B cell (primary cell): ENCODE data around the gene DCTN5. TPM values are rescaled to one million over a fixed set of nuclear protein-coding genes. Genes with fewer than 3 reads are reported as not detected.

Experiments used
- ATAC-seq: fragments of 200-7000 bp; cut with Tn5 transposase; one replicate; pipeline ENCODE4 v1.10.0; 2021; ENCODE audit warnings: low read depth, mild to moderate bottlenecking, moderate number of reproducible peaks, moderate library complexity
- CTCF ChIA-PET: fragments of 350-600 bp; sonication (Branson Sonifier 250); formaldehyde crosslinking; loops from one replicate; lab custom pipeline; 2021; ENCODE audit warnings: antibody characterized with exemption, inconsistent platforms; lab: Charles Lee
- POLR2A ChIA-PET: fragments of 350-600 bp; sonication (Branson Sonifier 250); formaldehyde crosslinking; loops from one replicate; lab custom pipeline; 2021; ENCODE audit warnings: antibody characterized with exemption; lab: Charles Lee
- DNase-seq: peaks from one replicate; pipeline ENCODE4 v3.0.0; 2013
- H2AFZ ChIP-seq: 2 replicates; pipeline ENCODE4 v1.6.1; 2012; ENCODE audit warnings: mild to moderate bottlenecking, low read depth, low read length; ENCODE audit not compliant: insufficient read depth, poor library complexity, severe bottlenecking
- H3K27ac ChIP-seq, 2 donors: 1 replicate in 1 of 2; 2 replicates in 1 of 2; pipeline ENCODE4 v1.5.1; 2012 to 2013; ENCODE audit warnings: low read length in 2 of 2, mild to moderate bottlenecking in 2 of 2, moderate library complexity in 1 of 2
- H3K27me3 ChIP-seq, 4 experiments: fragments of 200-600 bp in 1 of 4; sonication (generic) in 1 of 4; replicated peaks in 1 of 4; 1 replicate in 2 of 4; 2 replicates in 2 of 4; pipeline versions ENCODE4 v1.6.1 to v1.7.0; 2013 to 2016; ENCODE audit warnings: low read length in 3 of 4, mild to moderate bottlenecking in 2 of 4, mixed read lengths in 1 of 4, moderate library complexity in 1 of 4; ENCODE audit not compliant: insufficient read depth in 4 of 4, control insufficient read depth in 3 of 4; ENCODE audit errors: control extremely low read depth in 1 of 4
- H3K36me3 ChIP-seq, 2 experiments: replicated peaks in 1 of 2; 1 replicate in 1 of 2; 2 replicates in 1 of 2; pipeline versions ENCODE4 v1.6.1 to v1.7.1; 2013; ENCODE audit warnings: low read length in 1 of 2; ENCODE audit not compliant: insufficient read depth in 2 of 2, control insufficient read depth in 1 of 2; ENCODE audit errors: control extremely low read depth in 1 of 2, extremely low read depth in 1 of 2
- H3K4me1 ChIP-seq, 2 donors: fragments of 200-600 bp in 1 of 2; sonication (generic) in 1 of 2; 1 replicate in 1 of 2; 2 replicates in 1 of 2; pipeline versions ENCODE4 v1.5.1 to v1.6.1; 2013 to 2017; ENCODE audit warnings: low read length in 2 of 2; ENCODE audit not compliant: control insufficient read depth in 2 of 2, insufficient read depth in 2 of 2
- H3K4me2 ChIP-seq: replicated peaks from 2 replicates; pipeline ENCODE3; 2012; ENCODE audit warnings: mild to moderate bottlenecking, low read depth, low read length; ENCODE audit not compliant: poor library complexity, severe bottlenecking
- H3K4me3 ChIP-seq, 5 experiments: fragments of 200-600 bp in 1 of 5; sonication (generic) in 1 of 5; 1 replicate in 3 of 5; 2 replicates in 2 of 5; pipeline versions ENCODE4 v1.5.1 to v1.7.0; 2011 to 2016; ENCODE audit warnings: low read length in 4 of 5, mild to moderate bottlenecking in 4 of 5, low read depth in 2 of 5, control low read depth in 1 of 5, moderate library complexity in 1 of 5; ENCODE audit not compliant: insufficient read depth in 1 of 5; ENCODE audit errors: control extremely low read depth in 1 of 5, extremely low read depth in 1 of 5
- H3K79me2 ChIP-seq: fragments of 200-600 bp; sonication (generic); one replicate; pipeline ENCODE4 v1.6.0; 2016; ENCODE audit warnings: low read length; ENCODE audit not compliant: control insufficient read depth, insufficient read depth
- H3K9ac ChIP-seq: fragments of 200-600 bp; sonication (generic); 2 replicates; pipeline ENCODE4 v1.6.1; 2017; ENCODE audit warnings: mild to moderate bottlenecking, low read length, moderate library complexity
- H3K9me3 ChIP-seq, 3 donors: one replicate each; pipeline versions ENCODE4 v1.6.1 to v1.7.1; 2013; ENCODE audit warnings: low read length in 2 of 3; ENCODE audit not compliant: control insufficient read depth in 2 of 3, insufficient read depth in 1 of 3; ENCODE audit errors: control extremely low read depth in 1 of 3
- H4K20me1 ChIP-seq: 2 replicates; pipeline ENCODE4 v1.6.0; 2012; ENCODE audit warnings: mild to moderate bottlenecking, low read length; ENCODE audit not compliant: insufficient read depth, control insufficient read depth, poor library complexity, severe bottlenecking
- H3K27ac Mint-ChIP-seq: one replicate; pipeline ENCODE4 v1.8.0; 2021; ENCODE audit warnings: mixed read lengths
- H3K27me3 Mint-ChIP-seq: one replicate; pipeline ENCODE4 v1.8.0; 2021; ENCODE audit warnings: mixed read lengths
- H3K4me1 Mint-ChIP-seq: one replicate; pipeline ENCODE4 v1.8.0; 2021; ENCODE audit warnings: mixed read lengths
- H3K4me3 Mint-ChIP-seq: one replicate; pipeline ENCODE4 v1.8.0; 2021; ENCODE audit warnings: mixed read lengths
- H3K9me3 Mint-ChIP-seq: one replicate; pipeline ENCODE4 v1.8.0; 2022; ENCODE audit warnings: mixed read lengths; ENCODE audit not compliant: insufficient read depth
- EZH2 ChIP-seq: IDR thresholded peaks from 2 replicates; pipeline ENCODE4 v1.6.1; 2012; ENCODE audit warnings: borderline replicate concordance, low read depth, mild to moderate bottlenecking, moderate library complexity, low read length; ENCODE audit not compliant: insufficient read depth, poor library complexity, severe bottlenecking
- WGBS: methylation state at CpG from one replicate; pipeline ENCODE4 v1.1.5; 2013; ENCODE audit warnings: missing lambda C conversion rate; ENCODE audit not compliant: insufficient coverage; 5-methylcytosine and 5-hydroxymethylcytosine counted together
- intact Hi-C: fragments of 100-400 bp; cut with micrococcal nuclease; formaldehyde crosslinking; loops from one replicate; pipeline ENCODE4 v1.10.0; 2022
- polyA plus RNA-seq: library from polyadenylated mRNA; depleted of rRNA; stranded (reverse); fragments of >200 nt; gene quantifications from 2 replicates; pipeline ENCODE4 v1.2.3, GENCODE V29; 2012
- total RNA-seq, 2 donors: library from RNA; stranded (reverse); fragments of 120-200 nt in 1 of 2; gene quantifications; 1 replicate in 1 of 2; 2 replicates in 1 of 2; pipeline versions ENCODE4 v1.2.3 to v1.2.4, GENCODE V29; 2013 to 2022
- TF ChIP-seq, protein P1 (sequence below): fragments of 200-600 bp; IDR thresholded peaks from one replicate; pipeline ENCODE4 v1.8.0; 2022; ENCODE audit warnings: antibody characterized with exemption, mild to moderate bottlenecking

DCTN5 gene
- total and polyA plus RNA-seq, 2 donors (not counting 1 experiment from before 2014, with no cell fraction given), result 22.4 to 58.3 TPM

DNA sequence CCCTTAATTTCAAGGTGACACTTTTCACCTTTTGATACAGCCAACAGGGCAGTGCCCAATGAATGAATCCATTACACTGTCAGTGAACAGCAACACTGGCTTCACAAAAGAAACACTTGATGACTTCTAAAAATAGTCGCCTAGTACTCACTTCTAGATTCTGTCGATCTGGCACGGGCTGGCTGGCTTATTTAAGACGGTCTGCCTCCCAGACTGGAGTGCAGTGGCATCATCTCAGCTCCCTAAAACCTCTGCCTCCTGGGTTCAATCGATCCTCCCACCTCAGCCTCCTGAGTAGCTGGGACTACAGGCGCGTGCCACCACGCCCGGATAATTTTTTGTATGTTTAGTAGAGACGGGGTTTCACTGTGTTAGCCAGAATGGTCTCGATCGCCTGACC lies 47.1 kb upstream of the DCTN5 start:
- no peak overlapping the region for H3K4me3 Mint-ChIP-seq
- H3K9me3 ChIP-seq, result no peaks in the 10 kb centered on the region
- no peaks in the 10 kb centered on the region for H3K27me3 Mint-ChIP-seq
- ATAC-seq, result no peak
- ChIA-PET POLR2A (no interaction called here), CTCF (no interaction called here)
- H3K27ac Mint-ChIP-seq, result no peak overlapping the region
- no peaks in the 10 kb centered on the region for H3K9me3 Mint-ChIP-seq
- peaks cover 24% of the 10 kb centered on the region for H3K4me1 Mint-ChIP-seq
- no peak for DNase-seq
- H3K36me3 ChIP-seq, result peaks cover 0 to 40% of the 10 kb centered on the region in 2 experiments
- H3K4me3 ChIP-seq, result no peak overlapping the region
- TF ChIP-seq, protein P1, sequence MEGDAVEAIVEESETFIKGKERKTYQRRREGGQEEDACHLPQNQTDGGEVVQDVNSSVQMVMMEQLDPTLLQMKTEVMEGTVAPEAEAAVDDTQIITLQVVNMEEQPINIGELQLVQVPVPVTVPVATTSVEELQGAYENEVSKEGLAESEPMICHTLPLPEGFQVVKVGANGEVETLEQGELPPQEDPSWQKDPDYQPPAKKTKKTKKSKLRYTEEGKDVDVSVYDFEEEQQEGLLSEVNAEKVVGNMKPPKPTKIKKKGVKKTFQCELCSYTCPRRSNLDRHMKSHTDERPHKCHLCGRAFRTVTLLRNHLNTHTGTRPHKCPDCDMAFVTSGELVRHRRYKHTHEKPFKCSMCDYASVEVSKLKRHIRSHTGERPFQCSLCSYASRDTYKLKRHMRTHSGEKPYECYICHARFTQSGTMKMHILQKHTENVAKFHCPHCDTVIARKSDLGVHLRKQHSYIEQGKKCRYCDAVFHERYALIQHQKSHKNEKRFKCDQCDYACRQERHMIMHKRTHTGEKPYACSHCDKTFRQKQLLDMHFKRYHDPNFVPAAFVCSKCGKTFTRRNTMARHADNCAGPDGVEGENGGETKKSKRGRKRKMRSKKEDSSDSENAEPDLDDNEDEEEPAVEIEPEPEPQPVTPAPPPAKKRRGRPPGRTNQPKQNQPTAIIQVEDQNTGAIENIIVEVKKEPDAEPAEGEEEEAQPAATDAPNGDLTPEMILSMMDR, result no peak
- no peak for TF ChIP-seq EZH2
- no peaks in the 10 kb centered on the region for H3K27me3 ChIP-seq
- H3K79me2 ChIP-seq, result peaks cover 79% of the 10 kb centered on the region
- no peak overlapping the region for H3K27ac ChIP-seq
- peaks cover 60% of the 10 kb centered on the region for H4K20me1 ChIP-seq
- WGBS, result 97% methylated on average over 6 of the region's 12 CpGs
- intact Hi-C loops, result no loop called here
- no peak overlapping the region for H3K4me2 ChIP-seq
- H3K4me1 ChIP-seq, result peaks cover 15 to 19% of the 10 kb centered on the region in 2 donors
- H2AFZ ChIP-seq, result no peak overlapping the region
- H3K9ac ChIP-seq, result no peak overlapping the region

DNA sequence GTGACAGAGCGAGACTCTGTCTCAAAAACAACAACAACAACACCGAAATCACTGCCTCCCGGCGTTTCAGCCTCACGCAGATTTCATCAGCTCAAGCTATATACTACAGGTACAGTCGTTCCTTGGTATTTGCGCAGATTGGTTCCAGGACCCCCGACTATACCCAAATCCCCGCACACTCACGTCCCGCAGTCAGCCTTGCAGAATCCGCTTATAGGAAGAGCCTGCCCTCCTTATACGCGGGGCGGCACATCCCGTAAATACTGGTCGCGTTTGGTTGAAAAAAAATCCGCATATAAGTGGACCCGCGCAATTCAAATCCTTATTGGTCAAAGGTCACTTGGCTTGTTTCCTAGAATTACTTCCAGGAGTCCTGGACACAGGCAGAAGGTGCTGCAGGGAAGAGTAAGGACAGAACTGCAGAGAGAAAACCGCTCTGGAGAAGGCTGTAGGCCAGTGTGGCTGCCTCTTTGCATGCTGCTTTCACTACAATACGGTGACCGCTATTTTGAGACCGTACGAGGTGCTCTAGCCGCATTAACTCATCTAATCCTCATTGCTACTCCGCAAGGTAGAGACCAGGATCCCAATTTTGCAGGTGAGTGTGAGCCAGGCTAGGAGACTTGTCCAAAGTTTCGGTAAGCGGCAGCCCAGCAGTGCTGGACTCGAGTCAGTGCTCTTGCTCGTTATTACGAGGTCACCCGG lies 45.9 kb upstream of the DCTN5 start:
- intact Hi-C loops, result loop anchor here (5.0 kb wide), 1 partner anchor 1643 kb away; the partner anchor contains the start of gene UQCRC2

More for the DNA sequence above, 45.9 kb upstream of the DCTN5 start:
- peak overlapping the region; percentile 92 for H3K4me2 ChIP-seq
- ATAC-seq (no peak), DNase-seq (no peak)
- peaks cover 50% of the 10 kb centered on the region for H4K20me1 ChIP-seq
- peak overlapping the region; percentile 97 for H3K9ac ChIP-seq
- H3K27me3 Mint-ChIP-seq, result no peaks in the 10 kb centered on the region
- ChIA-PET CTCF (interaction anchor here (1.8 kb wide), 1 partner anchor 40 kb away, joined by 5 read pairs; no protein-coding TSS in a partner anchor), POLR2A (no interaction called here)
- TF ChIP-seq EZH2, result no peak
- TF ChIP-seq, protein P1, result no peak
- H3K4me3 Mint-ChIP-seq, result peak overlapping the region; percentile 86
- H3K4me3 ChIP-seq, result peak overlapping the region; percentile 72 to 92 (median 87)
- H3K27ac ChIP-seq, result peak overlapping the region in 1 of 2 donors; percentile 91
- H3K36me3 ChIP-seq, result peaks cover 0 to 28% of the 10 kb centered on the region in 2 experiments
- H3K9me3 Mint-ChIP-seq, result no peaks in the 10 kb centered on the region
- no peaks in the 10 kb centered on the region for H3K27me3 ChIP-seq
- peaks cover 15 to 19% of the 10 kb centered on the region in 2 donors for H3K4me1 ChIP-seq
- no peaks in the 10 kb centered on the region for H3K9me3 ChIP-seq
- H3K79me2 ChIP-seq, result peaks cover 67% of the 10 kb centered on the region
- H3K4me1 Mint-ChIP-seq, result peaks cover 24% of the 10 kb centered on the region
- WGBS, result 26% methylated on average over 34 of the region's 34 CpGs
- H2AFZ ChIP-seq, result peak overlapping the region; percentile 97
- H3K27ac Mint-ChIP-seq, result peak overlapping the region; percentile 56
